Measurements from ENCODE around the gene CX3CL1. TPM values are rescaled to one million over a fixed set of nuclear protein-coding genes. Genes with fewer than 3 reads are reported as not detected.

Gene CX3CL1
- polyA plus RNA-seq, 1 donor from 2014 or later = 4.9 TPM

DNA sequence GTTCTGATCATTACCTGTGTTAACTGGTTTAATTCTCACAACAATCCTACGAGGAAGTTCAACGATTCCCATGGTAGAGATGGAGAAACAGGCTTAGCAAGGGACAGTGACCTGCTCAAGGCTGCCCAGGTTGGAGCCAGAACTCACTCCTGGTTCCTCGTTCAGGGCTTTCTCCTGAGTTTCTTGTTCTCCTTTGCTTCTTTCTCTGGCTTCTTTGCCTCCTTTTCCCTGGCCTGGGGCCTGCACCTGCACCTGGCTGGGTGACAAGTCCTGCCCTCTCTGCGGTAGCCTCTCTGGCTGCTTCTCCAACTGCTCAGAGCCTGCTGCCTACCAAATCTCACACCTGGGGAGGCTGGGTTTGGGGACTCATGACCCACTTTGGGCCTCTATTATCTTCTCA, 10.9 kb upstream of the CX3CL1 start:
- no peaks in the 10 kb centered on the region for H4K20me1 ChIP-seq (ENCODE audit: insufficient read depth)
- TF ChIP-seq EZH2 (IDR thresholded peaks at IDR 0.05; ENCODE audit: borderline replicate concordance, insufficient read depth, low read length, poor library complexity, severe bottlenecking) (no peak), RAD21 (conservative IDR thresholded peaks at IDR 0.05) (no peak), SMC3 (conservative IDR thresholded peaks at IDR 0.05; ENCODE audit: poor library complexity) (no peak), POLR2AphosphoS5 (IDR thresholded peaks at IDR 0.05) (no peak), CTCF (IDR thresholded peaks at IDR 0.05; ENCODE audit: poor library complexity, severe bottlenecking) (no peak), REST (IDR thresholded peaks at IDR 0.05; ENCODE audit: borderline replicate concordance) (no peak), EP300 (conservative IDR thresholded peaks at IDR 0.05; ENCODE audit: poor library complexity, severe bottlenecking) (no peak), TAF1 (IDR thresholded peaks at IDR 0.05; ENCODE audit: low read depth) (no peak), MXI1 (conservative IDR thresholded peaks at IDR 0.05; ENCODE audit: poor library complexity, severe bottlenecking) (no peak)
- no peak overlapping the region for H2AFZ ChIP-seq (ENCODE audit: low read depth, low read length)
- no peak overlapping the region for H3K4me3 ChIP-seq (ENCODE audit: low read length)
- no peaks in the 10 kb centered on the region for H3F3A ChIP-seq (ENCODE audit: insufficient read depth, low read length, poor library complexity, severe bottlenecking)
- no peaks in the 10 kb centered on the region for H3K36me3 ChIP-seq (ENCODE audit: insufficient read depth, low read length)
- H3K9me2 ChIP-seq (ENCODE audit: insufficient read depth, low read length) = no peaks in the 10 kb centered on the region
- H3K79me2 ChIP-seq (replicated peaks; ENCODE audit: insufficient read depth, low read length) = no peaks in the 10 kb centered on the region
- H3K27me3 ChIP-seq (ENCODE audit: insufficient read depth, low read depth, low read length) = no peaks in the 10 kb centered on the region
- H3K9me3 ChIP-seq (ENCODE audit: low read length) = no peaks in the 10 kb centered on the region
- no peak overlapping the region for H3K9ac ChIP-seq (ENCODE audit: low read length)
- H3K27ac ChIP-seq (ENCODE audit: low read length) = no peak overlapping the region
- H3K4me2 ChIP-seq (ENCODE audit: low read length) = no peak overlapping the region

GRCh38 chr16:57364143-57364542, 8.1 kb upstream of the CX3CL1 start:
- Histone ChIP-seq H3K4me2 (ENCODE audit: low read length) (no peak overlapping the region), H3K27me3 (ENCODE audit: insufficient read depth, low read depth, low read length) (no peaks in the 10 kb centered on the region), H3K9ac (ENCODE audit: low read length) (no peak overlapping the region), H4K20me1 (ENCODE audit: insufficient read depth) (no peaks in the 10 kb centered on the region), H3K36me3 (ENCODE audit: insufficient read depth, low read length) (no peaks in the 10 kb centered on the region), H2AFZ (ENCODE audit: low read depth, low read length) (no peak overlapping the region), H3K9me3 (ENCODE audit: low read length) (no peaks in the 10 kb centered on the region), H3K4me3 (ENCODE audit: low read length) (no peak overlapping the region), H3F3A (ENCODE audit: insufficient read depth, low read length, poor library complexity, severe bottlenecking) (no peaks in the 10 kb centered on the region), H3K27ac (ENCODE audit: low read length) (no peak overlapping the region), H3K79me2 (replicated peaks; ENCODE audit: insufficient read depth, low read length) (no peaks in the 10 kb centered on the region), H3K9me2 (ENCODE audit: insufficient read depth, low read length) (no peaks in the 10 kb centered on the region)
- TF ChIP-seq EP300 (conservative IDR thresholded peaks at IDR 0.05; ENCODE audit: poor library complexity, severe bottlenecking) = no peak
- no peak for TF ChIP-seq REST (IDR thresholded peaks at IDR 0.05; ENCODE audit: borderline replicate concordance)
- TF ChIP-seq CTCF (IDR thresholded peaks at IDR 0.05; ENCODE audit: poor library complexity, severe bottlenecking) = no peak
- no peak for TF ChIP-seq POLR2AphosphoS5 (IDR thresholded peaks at IDR 0.05)
- TF ChIP-seq RAD21 (conservative IDR thresholded peaks at IDR 0.05) = no peak
- no peak for TF ChIP-seq TAF1 (IDR thresholded peaks at IDR 0.05; ENCODE audit: low read depth)
- no peak for TF ChIP-seq EZH2 (IDR thresholded peaks at IDR 0.05; ENCODE audit: borderline replicate concordance, insufficient read depth, low read length, poor library complexity, severe bottlenecking)
- TF ChIP-seq SMC3 (conservative IDR thresholded peaks at IDR 0.05; ENCODE audit: poor library complexity) = no peak
- TF ChIP-seq MXI1 (conservative IDR thresholded peaks at IDR 0.05; ENCODE audit: poor library complexity, severe bottlenecking) = no peak

All from neural cell (in vitro differentiated cells).